ENCODE data around the gene IRX3. TPM values are rescaled to one million over a fixed set of nuclear protein-coding genes. Genes with fewer than 3 reads are reported as not detected.
A peak's percentile ranks its signal among the peaks of the same experiment; 100 is the strongest.

IRX3 gene
- total RNA-seq, 1 donor from 2014 or later = under 0.01 TPM

DNA sequence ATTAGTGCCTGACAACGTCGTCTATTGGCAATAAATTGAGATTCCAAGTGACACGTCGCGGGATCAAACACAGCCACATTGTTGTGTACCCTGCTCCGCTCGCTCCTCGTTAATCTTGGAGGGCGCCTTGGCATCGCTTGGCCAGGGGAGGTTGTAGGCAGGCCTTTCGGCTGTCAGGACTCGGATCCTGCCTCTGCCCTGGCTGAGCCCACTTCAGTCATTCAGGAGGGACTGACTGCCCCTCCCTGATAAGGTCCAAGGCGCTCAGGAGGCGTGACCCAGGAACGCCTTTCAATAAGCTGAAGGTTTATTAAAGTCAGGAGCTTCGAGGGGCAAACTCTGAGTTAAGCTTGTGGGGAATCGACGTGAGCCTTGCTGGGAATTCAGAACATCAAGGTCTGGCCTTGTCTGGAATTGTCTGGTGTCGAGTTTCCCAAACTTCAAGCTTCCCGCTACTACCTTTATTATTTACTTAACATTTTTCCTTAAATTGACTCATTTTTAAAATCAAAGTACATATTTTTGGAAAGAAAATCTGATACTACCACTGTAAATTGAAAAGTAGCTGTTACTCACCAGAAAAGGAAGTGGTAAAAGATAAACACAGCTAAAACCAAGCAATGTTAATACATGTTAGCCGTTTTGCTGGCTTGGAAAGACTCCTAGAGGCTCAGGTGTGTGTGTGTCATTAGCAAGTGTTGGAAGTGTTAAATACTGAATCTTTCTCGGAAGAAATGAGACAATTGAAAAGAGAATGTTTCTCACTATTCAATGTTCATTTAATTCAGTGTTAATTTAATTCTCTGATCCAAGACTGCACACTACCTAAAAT lies 5.3 kb upstream of the IRX3 start:
- FAIRE-seq (no peak), DNase-seq (ENCODE audit: low spot score in 2 of 2) (no peak)

DNA sequence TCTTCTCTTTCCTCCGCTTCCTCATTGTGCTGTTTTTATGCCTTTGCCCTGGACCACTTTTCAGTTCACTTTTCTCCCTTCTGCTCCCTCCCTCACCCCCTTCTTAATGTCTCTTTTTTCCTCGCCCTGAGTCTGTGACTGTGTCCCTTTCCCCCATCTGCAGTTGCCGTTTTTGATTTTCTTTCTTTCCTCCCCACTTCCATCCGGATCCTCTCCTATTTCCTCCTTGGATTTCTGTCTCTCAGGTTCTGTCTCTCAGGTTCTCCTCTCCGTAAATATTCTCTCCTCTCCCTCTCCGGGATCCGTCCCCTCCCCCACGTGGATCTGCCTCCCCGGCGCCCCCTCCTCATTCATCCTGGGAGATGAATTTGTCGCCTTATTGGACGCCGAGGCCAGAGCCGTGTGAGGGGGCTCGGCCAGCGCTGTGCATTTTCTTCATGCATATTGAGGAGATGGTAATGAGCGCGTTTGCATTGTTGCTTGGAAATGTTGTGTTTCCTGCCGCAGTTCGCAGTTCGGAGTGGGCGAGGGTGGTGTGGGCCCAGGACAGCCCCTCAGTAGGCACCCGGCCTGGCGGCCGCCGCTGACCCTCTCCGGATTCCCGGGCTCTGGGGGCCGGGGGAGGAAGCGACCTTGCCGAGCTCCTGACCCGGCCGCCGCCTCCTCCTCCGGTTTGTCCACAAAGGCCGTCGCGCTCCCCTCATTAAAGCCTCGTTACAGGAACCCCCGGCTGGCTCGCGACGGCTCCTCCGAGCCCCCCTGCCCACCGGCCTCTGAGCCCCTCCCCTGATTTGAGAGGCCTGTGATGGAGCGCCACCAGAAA lies 4.5 kb upstream of the IRX3 start:
- no peak for DNase-seq (ENCODE audit: low spot score in 2 of 2)
- FAIRE-seq = no peak

DNA sequence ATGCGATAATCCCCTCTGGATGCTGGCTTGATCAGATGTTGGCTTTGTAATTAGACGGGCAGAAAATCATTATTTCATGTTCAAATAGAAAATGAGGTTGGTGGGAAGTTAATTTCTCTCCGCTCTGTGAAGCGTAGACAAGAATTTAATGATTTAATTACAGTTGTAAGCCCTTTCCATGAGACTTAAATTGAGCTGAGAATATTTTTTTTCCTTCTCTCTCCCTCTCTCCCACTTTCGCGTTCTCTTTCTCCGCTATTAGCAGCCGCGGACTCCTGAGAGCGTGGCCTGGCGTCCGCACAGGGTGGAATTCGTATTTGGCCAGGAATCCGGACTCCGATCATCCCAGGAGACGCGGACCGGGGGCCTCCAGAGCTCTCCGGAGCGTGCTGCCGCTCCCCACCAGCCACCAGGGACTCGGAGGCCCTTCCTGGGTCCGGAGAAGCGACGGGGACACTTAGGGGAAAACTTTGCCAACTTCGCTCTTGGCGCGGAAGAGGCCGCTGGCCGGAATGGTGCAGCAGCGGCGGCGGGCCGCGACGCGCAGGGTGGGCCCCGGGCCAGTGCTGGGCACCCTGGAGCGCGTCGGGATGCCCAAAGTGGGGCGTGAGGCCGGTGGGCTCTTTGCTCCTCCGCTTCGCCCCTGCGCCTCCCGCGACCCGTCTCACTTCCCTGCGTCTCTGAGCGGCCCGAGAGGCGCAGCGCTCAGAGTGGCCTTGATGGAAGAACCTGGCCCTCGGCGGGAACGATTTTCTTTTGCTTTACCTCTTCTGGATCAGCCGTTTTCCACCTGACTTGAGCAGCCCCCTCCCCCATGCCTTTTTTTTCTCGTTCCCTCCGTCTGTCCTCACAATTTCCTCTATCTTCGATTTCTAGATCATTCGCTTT lies 3.6 kb upstream of the IRX3 start:
- DNase-seq (ENCODE audit: low spot score in 2 of 2) = no peak
- FAIRE-seq = no peak

- DNase-seq (ENCODE audit: low spot score in 2 of 2) (no peak), FAIRE-seq (no peak)
These were observed 2.8 kb upstream of the IRX3 start for GRCh38 chr16:54289242-54289944.

GRCh38 chr16:54288835-54289241 lies 2.3 kb upstream of the IRX3 start:
- DNase-seq (ENCODE audit: low spot score in 2 of 2) (no peak), FAIRE-seq (no peak)

DNA sequence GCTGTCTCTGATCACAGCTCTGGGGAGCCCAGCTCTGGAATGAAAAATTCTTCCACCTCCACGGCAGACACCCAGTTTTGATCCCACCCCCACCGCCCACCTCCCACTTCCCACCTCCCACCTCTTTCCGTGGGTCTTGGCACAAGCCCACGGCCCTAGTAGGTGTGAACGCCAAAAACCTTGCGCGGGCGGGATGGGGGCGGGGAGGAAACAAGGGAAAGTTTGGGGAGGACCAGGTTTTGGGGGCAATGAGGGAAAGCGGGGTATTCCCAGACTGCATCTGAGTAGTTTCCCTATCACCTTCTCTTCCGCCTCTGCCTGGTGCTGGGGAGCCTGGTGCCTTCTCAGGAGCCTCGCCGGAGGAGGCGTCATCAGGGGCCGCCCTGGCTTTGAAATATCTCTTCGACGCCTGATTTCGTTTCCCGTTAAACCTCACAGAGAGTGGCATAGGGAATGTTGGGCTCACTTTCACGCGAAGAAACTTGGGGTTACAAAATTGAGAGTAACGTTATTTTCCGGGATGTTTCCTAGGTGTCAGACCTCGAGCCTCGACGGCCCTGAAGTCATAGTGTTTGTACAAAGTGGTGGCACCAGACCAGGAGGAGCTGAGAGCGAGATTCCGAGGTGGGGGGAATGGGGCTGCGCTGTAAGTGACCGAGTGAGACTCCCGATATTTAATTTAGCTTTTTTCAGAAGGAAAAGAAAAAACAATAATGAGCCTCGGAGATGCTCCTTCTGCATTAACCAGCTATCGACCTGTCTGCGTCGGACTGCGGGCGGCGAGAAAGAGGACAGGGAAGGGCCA lies 1.6 kb upstream of the IRX3 start:
- no peak for DNase-seq (ENCODE audit: low spot score in 2 of 2)
- FAIRE-seq = no peak

DNA sequence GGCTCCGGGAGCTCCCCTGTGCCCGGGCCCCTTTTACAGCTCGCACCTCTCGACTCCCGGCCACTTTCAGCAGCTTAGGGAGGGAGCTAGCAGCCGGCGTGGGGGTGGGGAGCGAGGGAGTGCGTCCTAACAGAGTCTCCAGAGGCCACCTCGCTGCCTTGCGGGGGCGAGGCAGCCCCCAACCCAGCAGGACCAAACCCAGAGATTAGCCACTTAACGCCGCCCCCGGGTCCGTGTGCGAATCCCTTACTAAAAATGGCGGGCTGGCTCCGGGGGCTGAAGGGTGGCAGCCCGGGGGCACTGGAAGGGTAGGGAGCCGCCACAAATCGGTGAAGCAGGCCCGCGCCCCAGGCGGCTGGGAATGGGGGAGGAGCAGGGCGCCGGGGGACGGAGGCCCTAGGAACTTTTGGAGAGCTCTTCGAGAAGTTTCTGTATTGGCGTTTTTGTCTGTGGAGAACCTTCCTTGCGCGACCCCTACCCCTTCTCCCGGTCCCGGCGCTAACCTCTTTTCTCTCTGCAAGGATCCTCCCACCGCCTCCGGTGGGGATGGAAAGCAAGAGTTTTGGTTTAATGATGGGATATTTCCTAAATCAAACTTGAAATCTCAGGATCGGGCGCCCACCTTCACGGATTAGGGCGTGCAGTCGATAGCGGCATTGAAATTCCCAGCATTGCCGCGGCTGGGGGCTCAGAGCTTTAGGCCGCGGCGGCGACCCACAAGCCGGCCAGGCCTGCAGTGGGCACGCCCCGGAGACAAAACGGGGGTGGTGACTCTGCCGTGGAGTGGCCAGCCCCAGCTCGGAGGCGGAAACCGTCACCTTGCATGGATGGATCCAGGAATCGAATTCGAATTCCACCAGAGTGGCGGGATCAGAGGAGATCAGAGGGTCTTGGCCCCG lies 793 bp upstream of the IRX3 start:
- FAIRE-seq (no peak), DNase-seq (ENCODE audit: low spot score in 2 of 2) (no peak)

DNA sequence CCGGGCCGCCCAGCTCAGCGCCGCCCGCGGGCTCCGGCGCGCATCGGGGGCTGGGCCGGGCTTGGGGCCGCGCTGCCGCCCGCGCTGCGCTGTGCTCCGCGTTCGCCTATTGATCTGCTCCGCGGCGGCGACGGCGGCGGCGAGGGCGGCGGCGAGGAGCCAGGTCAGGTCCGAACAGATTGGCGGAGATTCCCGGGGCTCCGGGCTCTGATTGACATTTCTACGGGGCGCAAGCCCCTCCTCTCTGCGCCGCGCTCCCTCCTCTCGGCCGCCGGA lies 559 bp downstream of the IRX3 start:
- FAIRE-seq (no peak), DNase-seq (ENCODE audit: low spot score in 2 of 2) (peak; percentile 47 to 64)

GRCh38 chr16:54285414-54286089 lies 1.0 kb downstream of the IRX3 start:
- DNase-seq (ENCODE audit: low spot score in 2 of 2) (no peak), FAIRE-seq (no peak)

DNA sequence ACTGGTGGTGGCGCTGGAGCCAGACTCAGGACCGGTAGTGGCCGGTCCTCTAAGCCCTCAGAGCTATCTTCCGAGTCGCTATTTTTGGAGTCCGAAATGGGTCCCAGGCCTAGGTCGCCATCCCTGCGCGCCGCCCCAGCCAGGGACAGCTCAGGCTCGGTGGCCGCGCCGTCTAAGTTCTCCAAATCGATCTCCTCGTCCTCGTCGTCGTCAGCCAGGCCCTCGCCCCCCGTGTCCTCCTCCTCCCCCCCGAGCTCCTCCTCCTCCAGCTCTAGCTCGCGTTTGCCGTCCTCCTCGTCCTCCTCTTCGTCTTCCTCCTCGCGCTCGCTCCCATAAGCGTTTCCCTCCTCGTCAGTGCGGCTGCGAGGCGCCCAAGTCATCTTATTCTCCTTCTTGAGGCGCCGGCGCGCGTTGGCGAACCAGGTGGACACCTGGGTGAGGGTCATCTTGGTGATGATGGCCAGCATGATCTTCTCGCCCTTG lies 1.6 kb downstream of the IRX3 start:
- DNase-seq (ENCODE audit: low spot score in 2 of 2) (no peak), FAIRE-seq (no peak)

- no peak for FAIRE-seq
- DNase-seq (ENCODE audit: low spot score in 2 of 2) = no peak
These were observed 2.2 kb downstream of the IRX3 start for GRCh38 chr16:54284319-54284930.

DNA sequence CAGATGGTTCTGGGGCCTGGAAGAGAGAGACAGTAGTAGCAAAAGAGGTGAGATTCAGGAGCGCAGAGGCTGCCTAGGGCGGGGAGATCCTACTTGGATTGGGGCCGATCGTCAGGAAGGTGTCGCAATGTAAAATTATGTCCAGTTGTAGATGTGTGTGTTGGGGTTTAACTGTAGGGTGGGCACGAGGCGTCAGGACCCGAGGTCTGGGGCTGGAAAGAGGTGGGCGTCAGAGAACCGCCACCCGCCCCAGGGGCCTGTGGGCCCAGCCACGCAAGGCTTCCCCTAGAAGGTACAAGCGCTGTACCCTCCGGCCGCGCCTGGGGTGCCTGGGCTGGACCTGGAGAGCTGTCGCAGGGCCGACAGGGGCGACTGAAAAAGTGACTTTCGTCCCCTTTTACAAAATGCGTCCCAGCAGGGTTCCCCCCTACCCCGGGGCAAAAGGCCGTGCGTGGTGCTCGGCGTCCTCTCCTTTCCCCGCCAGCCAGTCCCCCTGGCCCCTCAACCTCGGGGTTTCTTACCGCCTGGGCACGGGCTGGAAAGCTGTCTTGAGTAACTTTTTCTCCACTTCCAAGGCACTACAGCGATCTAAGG lies 2.8 kb downstream of the IRX3 start:
- DNase-seq (ENCODE audit: low spot score in 2 of 2) (no peak), FAIRE-seq (no peak)

- FAIRE-seq = no peak
- DNase-seq (ENCODE audit: low spot score in 2 of 2) = no peak
These were observed 3.5 kb downstream of the IRX3 start for GRCh38 chr16:54282928-54283724.

- DNase-seq (ENCODE audit: low spot score in 2 of 2) (peak; percentile 65 to 70), FAIRE-seq (no peak)
These were observed 4.2 kb downstream of the IRX3 start for GRCh38 chr16:54282202-54282927.

GRCh38 chr16:54281535-54282201 lies 4.9 kb downstream of the IRX3 start:
- DNase-seq (ENCODE audit: low spot score in 2 of 2) (no peak), FAIRE-seq (no peak)
